HUES48 (cell line): Measurements from ENCODE around the gene COL27A1.
"Not testable (repeated sequence)": the region's sequence is repeated elsewhere in the genome, so short reads cannot be mapped to it uniquely, and the experiment has no call there.

Source experiments
- H3K27ac ChIP-seq: one replicate; pipeline ENCODE4 v1.7.0; 2013; ENCODE audit warnings: low read depth, low read length, inconsistent platforms
- H3K27me3 ChIP-seq: 2 replicates; pipeline ENCODE4 v1.6.1; 2013; ENCODE audit warnings: mild to moderate bottlenecking, low read length; ENCODE audit not compliant: control insufficient read depth, insufficient read depth
- H3K36me3 ChIP-seq: 2 replicates; pipeline ENCODE4 v1.6.1; 2013; ENCODE audit warnings: low read length; ENCODE audit not compliant: control insufficient read depth, insufficient read depth
- H3K4me1 ChIP-seq: 2 replicates; pipeline ENCODE4 v1.6.1; 2013; ENCODE audit warnings: mild to moderate bottlenecking, low read length; ENCODE audit not compliant: control insufficient read depth, insufficient read depth
- H3K4me3 ChIP-seq: 2 replicates; pipeline ENCODE4 v1.5.1; 2013; ENCODE audit warnings: mild to moderate bottlenecking, low read depth, low read length
- H3K9ac ChIP-seq: 2 replicates; pipeline ENCODE4 v1.6.1; 2013; ENCODE audit warnings: mild to moderate bottlenecking, low read depth, low read length, moderate library complexity
- H3K9me3 ChIP-seq: 2 replicates; pipeline ENCODE4 v1.6.1; 2013; ENCODE audit warnings: low read length; ENCODE audit not compliant: control insufficient read depth, insufficient read depth

Gene COL27A1

GRCh38 chr9:114325684-114326254, 170.4 kb downstream of the COL27A1 start:
- not testable (repeated sequence) for H3K27ac ChIP-seq, H3K9ac ChIP-seq, H3K4me1 ChIP-seq, H3K36me3 ChIP-seq, H3K27me3 ChIP-seq, H3K9me3 ChIP-seq, H3K4me3 ChIP-seq

DNA sequence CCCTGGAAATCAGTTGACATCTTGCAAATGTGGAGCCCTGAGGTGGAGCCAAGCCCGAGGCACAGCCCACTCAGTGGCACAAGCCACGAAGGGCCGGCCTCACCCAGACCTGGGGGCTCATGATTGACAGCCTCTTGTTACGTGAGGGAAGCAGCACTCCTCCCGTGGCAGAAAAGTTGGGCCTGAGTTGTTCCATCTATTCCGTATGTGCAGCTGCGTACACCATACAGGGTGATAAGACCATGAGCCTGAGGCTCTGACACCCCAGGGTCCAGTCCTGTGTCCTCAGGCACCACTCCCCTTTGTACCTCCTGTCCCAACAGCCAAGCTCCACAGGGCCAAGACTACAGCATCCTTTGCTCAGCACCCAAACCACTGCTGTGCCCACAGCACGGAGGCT, 172.4 kb downstream of the COL27A1 start:
- Histone ChIP-seq H3K4me3 (no peak overlapping the region), H3K9me3 (no peaks in the 10 kb centered on the region), H3K27me3 (no peaks in the 10 kb centered on the region), H3K9ac (no peak overlapping the region), H3K36me3 (no peaks in the 10 kb centered on the region), H3K27ac (no peak overlapping the region), H3K4me1 (no peaks in the 10 kb centered on the region)

- H3K4me1 ChIP-seq, H3K27me3 ChIP-seq, H3K4me3 ChIP-seq, H3K27ac ChIP-seq, H3K36me3 ChIP-seq, H3K9me3 ChIP-seq, H3K9ac ChIP-seq: not testable (repeated sequence)
Observed at GRCh38 chr9:114328357-114328820, 173.1 kb downstream of the COL27A1 start.

DNA sequence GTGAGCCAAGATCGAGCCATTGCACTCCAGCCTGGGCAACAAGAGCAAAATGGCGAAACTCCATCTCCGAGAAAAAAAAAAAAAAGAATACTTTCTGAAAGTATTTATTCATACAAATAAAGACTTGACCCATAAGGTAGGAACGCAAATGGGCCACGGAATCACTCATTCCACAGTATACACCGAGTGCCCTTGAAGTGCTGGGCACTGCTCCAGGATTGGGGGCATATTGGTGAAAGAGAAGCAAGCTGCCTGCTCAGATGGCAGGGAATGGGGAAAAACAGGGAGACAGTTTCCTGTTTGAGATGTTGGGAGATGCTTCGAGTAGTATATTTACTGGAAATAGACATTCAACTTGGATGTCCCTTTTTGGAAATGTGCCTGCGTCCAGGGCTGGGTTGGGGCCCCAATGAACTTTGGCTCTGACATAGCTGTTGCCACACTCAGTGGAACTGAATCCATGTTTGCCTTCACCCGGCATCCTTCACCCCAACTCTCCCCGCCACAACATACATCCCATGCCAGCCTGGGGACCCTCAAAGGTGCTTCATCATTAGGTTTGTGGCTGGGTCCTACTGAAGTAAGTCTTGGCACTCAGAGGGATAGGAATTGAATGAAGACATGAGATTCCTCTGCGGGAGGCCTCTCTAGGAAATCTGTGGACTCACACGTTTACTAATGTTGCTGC, 173.7 kb downstream of the COL27A1 start:
- not testable (repeated sequence) for H3K4me1 ChIP-seq, H3K36me3 ChIP-seq, H3K9me3 ChIP-seq, H3K4me3 ChIP-seq, H3K27me3 ChIP-seq, H3K9ac ChIP-seq, H3K27ac ChIP-seq

DNA sequence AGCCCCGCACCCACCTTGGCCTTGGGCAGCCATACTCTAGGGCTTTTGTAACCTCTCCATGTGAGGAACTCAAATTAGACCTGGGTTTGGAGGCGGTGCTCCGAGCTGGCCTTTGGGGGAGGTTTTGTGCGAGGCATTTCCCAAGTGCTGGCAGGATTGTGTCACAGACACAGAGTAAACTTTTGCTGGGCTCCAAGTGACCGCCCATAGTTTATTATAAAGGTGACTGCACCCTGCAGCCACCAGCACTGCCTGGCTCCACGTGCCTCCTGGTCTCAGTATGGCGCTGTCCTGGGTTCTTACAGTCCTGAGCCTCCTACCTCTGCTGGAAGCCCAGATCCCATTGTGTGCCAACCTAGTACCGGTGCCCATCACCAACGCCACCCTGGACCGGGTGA, 174.3 kb downstream of the COL27A1 start, which contains the start of gene ORM2:
TSS of gene ORM2 (plus strand) at position 245 of the 398 bp plus-strand sequence. CDS start at position 281, 36 bp downstream.
- not testable (repeated sequence) for H3K4me1 ChIP-seq, H3K9ac ChIP-seq

GRCh38 chr9:114330636-114331035, 175.3 kb downstream of the COL27A1 start:
- Histone ChIP-seq H3K27me3 (no peaks in the 10 kb centered on the region), H3K27ac (no peak overlapping the region), H3K4me3 (no peak overlapping the region), H3K4me1 (no peaks in the 10 kb centered on the region), H3K36me3 (no peaks in the 10 kb centered on the region), H3K9ac (no peak overlapping the region), H3K9me3 (no peaks in the 10 kb centered on the region)

More for the DNA sequence above, 174.3 kb downstream of the COL27A1 start, which contains the start of gene ORM2:
- H3K27me3 ChIP-seq, H3K36me3 ChIP-seq, H3K4me3 ChIP-seq, H3K27ac ChIP-seq, H3K9me3 ChIP-seq: not testable (repeated sequence)

DNA sequence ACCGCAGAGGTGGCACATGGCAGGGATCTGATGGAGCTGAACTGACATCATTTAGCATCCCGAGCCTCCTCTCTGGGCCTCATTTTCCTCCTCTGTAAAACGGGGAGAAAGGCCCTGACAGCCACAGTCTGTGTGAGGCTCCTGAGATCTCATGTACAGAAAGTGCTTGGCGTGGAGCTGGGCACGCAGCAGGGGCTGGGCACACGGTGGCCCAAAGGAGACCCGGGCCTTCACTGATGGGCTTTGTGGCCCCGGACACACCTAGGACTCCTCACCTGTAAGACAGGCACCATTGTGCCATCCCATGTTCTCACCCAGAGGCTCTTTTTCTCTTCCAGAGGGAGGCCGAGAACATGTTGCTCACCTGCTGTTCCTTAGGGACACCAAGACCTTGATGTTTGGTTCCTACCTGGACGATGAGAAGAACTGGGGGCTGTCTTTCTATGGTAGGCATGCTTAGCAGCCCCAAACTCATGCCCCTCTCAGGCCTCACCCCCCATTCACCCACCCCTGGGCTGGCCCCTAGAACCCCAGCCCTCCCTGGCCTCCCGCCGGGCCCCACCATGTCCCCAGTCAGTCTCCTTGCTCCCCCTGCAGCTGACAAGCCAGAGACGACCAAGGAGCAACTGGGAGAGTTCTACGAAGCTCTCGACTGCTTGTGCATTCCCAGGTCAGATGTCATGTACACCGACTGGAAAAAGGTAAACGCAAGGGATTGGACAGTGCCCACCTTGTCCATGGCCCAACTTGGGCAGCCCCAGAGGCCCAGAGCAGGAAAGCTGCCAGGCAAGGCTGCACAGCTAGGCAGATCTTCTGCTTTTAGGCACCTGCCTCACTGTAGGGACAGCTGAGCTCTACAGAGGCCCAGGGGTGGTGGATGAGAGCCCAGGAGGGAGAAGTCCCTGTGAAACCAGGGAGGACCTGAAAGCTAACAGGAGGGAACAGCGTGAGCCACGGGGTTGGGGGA, 176.2 kb downstream of the COL27A1 start:
- H3K9me3 ChIP-seq, H3K27ac ChIP-seq, H3K4me3 ChIP-seq, H3K27me3 ChIP-seq, H3K9ac ChIP-seq, H3K4me1 ChIP-seq, H3K36me3 ChIP-seq: not testable (repeated sequence)

DNA sequence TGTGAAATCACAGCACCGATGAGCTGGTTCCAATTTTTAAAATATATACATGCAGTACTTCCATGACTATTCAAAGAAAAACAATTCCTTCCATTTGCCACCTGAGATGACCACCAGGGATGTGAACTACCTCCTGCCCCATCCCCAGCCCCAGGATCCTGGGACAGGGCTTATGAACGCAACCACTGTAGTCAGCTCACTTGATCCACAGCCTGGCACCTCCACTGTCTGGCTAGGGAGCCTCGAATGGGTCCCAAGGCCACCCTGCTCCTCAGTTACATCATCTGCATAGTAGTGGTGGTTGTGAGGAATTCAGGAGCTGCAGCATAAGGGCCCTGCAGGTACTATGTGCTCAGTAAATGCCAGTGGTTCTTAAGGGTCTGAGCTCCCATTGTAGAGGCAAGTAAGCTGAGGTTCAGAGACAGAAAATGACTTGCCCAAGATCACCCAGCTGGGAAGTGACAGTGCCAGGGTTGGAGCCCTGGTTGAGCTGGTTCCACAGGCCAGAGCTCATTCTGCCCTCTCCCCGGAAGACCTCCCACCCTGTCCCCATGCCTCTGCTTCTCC, 177.2 kb downstream of the COL27A1 start:
- not testable (repeated sequence) for H3K9ac ChIP-seq, H3K4me3 ChIP-seq, H3K27ac ChIP-seq, H3K27me3 ChIP-seq, H3K36me3 ChIP-seq, H3K4me1 ChIP-seq, H3K9me3 ChIP-seq

DNA sequence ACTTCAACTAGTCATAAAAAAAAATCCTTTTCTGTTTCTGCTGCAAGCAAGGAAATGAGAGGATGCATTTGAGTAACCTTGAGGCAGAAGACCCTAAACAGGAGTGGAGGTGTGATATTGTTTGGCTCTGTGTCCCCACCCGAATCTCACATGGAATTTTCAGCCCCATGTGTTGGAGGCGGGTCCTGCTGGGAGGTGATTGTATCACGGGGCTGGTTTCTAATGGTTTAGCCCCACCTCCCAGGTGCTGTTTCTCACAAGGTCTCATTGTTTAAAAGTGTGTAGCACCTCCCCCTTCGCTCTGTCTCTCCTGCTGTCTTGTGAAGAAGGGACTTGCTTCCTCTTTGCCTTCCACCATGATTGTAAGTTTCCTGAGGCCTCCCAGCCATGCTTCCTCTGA, 178.4 kb downstream of the COL27A1 start:
- H3K27ac ChIP-seq, H3K9ac ChIP-seq, H3K4me3 ChIP-seq, H3K27me3 ChIP-seq, H3K9me3 ChIP-seq, H3K4me1 ChIP-seq: not testable (repeated sequence)
- H3K36me3 ChIP-seq, result peaks cover 17% of the 10 kb centered on the region

GRCh38 chr9:114334490-114334889, 179.2 kb downstream of the COL27A1 start:
- H3K9me3 ChIP-seq, result no peaks in the 10 kb centered on the region
- H3K4me1 ChIP-seq, result no peaks in the 10 kb centered on the region
- H3K27me3 ChIP-seq, result no peaks in the 10 kb centered on the region
- H3K27ac ChIP-seq, result no peak overlapping the region
- no peak overlapping the region for H3K9ac ChIP-seq
- H3K36me3 ChIP-seq, result peaks cover 21% of the 10 kb centered on the region
- no peak overlapping the region for H3K4me3 ChIP-seq
